ENCODE results near the gene HMOX1. TPM values are rescaled to one million over a fixed set of nuclear protein-coding genes. Genes with fewer than 3 reads are reported as not detected.

Gene HMOX1
- total RNA-seq, 1 experiment from 2014 or later: 12.1 TPM

- TF ChIP-seq SP1 (CRISPR knock-in tag; conservative IDR thresholded peaks at IDR 0.05) (no peak), TCF7 (CRISPR knock-in tag; IDR thresholded peaks at IDR 0.05; ENCODE audit: low read depth) (no peak)
These were observed 45.9 kb downstream of the HMOX1 start (continued) for GRCh38 chr22:35426801-35427140.

GRCh38 chr22:35430897-35431322 is 50.0 kb downstream of the HMOX1 start:
- ATAC-seq: peak; percentile 81
- peak; percentile 93 for DNase-seq (ENCODE audit: low spot score)
- H3K4me3 Mint-ChIP-seq: no peak overlapping the region
- POLR2A ChIA-PET: interaction anchor here (0.7 to 1.1 kb wide), 5 partner anchors 9 to 134 kb away, joined by 3 to 5 read pairs (median 4); no protein-coding TSS in a partner anchor
- CTCF ChIA-PET: interaction anchor here (0.6 to 2.6 kb wide), 57 partner anchors 10 to 484 kb away, joined by 3 to 30 read pairs (median 4); partner anchors contain the start of genes HMOX1, RASD2 and TOM1
- H3K36me3 Mint-ChIP-seq: peaks cover 48% of the 10 kb centered on the region
- peaks cover 12% of the 10 kb centered on the region for H3K9me3 Mint-ChIP-seq
- H3K27ac Mint-ChIP-seq: no peak overlapping the region
- peaks cover 11% of the 10 kb centered on the region for H3K4me1 Mint-ChIP-seq
- H3K27me3 Mint-ChIP-seq (ENCODE audit: low read depth): no peaks in the 10 kb centered on the region
- TF ChIP-seq CTCF (IDR thresholded peaks at IDR 0.05) (peak; percentile 97), ZNF423 (CRISPR knock-in tag; IDR thresholded peaks at IDR 0.05) (peak; percentile 96)
- TF ChIP-seq, protein P1, sequence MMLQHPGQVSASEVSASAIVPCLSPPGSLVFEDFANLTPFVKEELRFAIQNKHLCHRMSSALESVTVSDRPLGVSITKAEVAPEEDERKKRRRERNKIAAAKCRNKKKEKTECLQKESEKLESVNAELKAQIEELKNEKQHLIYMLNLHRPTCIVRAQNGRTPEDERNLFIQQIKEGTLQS (CRISPR knock-in tag; conservative IDR thresholded peaks at IDR 0.05): no peak
- TF ChIP-seq, protein P2, sequence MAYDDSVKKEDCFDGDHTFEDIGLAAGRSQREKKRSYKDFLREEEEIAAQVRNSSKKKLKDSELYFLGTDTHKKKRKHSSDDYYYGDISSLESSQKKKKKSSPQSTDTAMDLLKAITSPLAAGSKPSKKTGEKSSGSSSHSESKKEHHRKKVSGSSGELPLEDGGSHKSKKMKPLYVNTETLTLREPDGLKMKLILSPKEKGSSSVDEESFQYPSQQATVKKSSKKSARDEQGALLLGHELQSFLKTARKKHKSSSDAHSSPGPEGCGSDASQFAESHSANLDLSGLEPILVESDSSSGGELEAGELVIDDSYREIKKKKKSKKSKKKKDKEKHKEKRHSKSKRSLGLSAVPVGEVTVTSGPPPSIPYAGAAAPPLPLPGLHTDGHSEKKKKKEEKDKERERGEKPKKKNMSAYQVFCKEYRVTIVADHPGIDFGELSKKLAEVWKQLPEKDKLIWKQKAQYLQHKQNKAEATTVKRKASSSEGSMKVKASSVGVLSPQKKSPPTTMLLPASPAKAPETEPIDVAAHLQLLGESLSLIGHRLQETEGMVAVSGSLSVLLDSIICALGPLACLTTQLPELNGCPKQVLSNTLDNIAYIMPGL (CRISPR knock-in tag; IDR thresholded peaks at IDR 0.05): 0 out of 2 replicates have a peak, but pooled peaks have one; percentile 35

DNA sequence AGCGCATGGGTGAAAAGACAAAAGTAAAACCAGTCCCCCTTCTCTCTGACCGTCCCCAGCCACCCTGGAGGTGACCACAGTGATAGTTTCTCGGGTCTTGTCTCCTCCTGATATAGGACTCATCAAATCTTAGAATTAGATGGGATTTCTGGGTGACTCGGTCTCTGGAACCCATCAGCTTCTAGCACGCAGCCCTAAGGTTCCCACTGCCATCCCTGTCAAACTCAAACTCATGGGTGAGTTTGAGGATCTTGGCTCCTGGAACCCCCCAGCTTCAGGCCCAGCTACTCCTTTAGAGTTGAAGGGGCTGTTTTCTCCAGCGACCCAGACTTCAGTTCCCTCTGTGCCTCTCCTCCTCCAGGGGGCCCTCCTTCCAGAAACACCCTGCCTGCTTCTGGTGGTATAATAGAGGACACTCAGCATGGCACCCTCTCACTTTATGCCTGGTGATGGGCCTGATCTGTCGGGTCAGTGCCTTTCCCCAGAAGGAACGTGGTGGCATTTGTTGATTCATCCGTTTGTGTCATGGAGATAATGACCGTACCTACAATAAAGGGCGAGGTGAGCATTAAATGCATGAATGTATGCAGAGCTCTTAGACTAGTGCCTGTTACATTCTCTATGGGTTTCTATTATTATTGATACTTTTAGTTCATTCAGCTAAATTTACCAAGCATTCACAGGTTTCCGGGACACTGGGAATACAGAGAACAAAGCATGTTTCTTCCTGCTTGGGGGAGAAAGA is 50.8 kb downstream of the HMOX1 start:
- ATAC-seq: no peak
- H3K27me3 Mint-ChIP-seq (ENCODE audit: low read depth): no peaks in the 10 kb centered on the region
- H3K4me3 Mint-ChIP-seq: no peak overlapping the region
- H3K9me3 Mint-ChIP-seq: peaks cover 12% of the 10 kb centered on the region
- DNase-seq (ENCODE audit: low spot score): no peak
- no peak overlapping the region for H3K27ac Mint-ChIP-seq
- H3K4me1 Mint-ChIP-seq: peaks cover 5% of the 10 kb centered on the region
- ChIA-PET POLR2A (interaction anchor here (0.6 to 1.1 kb wide), 2 partner anchors 29 to 133 kb away, joined by 3 read pairs; no protein-coding TSS in a partner anchor), CTCF (interaction anchor here (0.6 to 2.6 kb wide), 48 partner anchors 10 to 484 kb away, joined by 3 to 30 read pairs (median 4); partner anchors contain the start of genes HMOX1, RASD2 and TOM1)
- peaks cover 50% of the 10 kb centered on the region for H3K36me3 Mint-ChIP-seq
- TF ChIP-seq ZNF263 (CRISPR knock-in tag; IDR thresholded peaks at IDR 0.05; ENCODE audit: low read depth) (no peak), NR1H2 (CRISPR knock-in tag; IDR thresholded peaks at IDR 0.05) (no peak), FOXK1 (CRISPR knock-in tag; IDR thresholded peaks at IDR 0.05) (no peak), GABPB1 (CRISPR knock-in tag; IDR thresholded peaks at IDR 0.05) (no peak), NR3C1 (CRISPR knock-in tag; conservative IDR thresholded peaks at IDR 0.05; ENCODE audit: low read depth) (no peak), TEAD4 (CRISPR knock-in tag; IDR thresholded peaks at IDR 0.05) (no peak), ZNF416 (CRISPR knock-in tag; IDR thresholded peaks at IDR 0.05) (no peak), NFATC4 (CRISPR knock-in tag; IDR thresholded peaks at IDR 0.05) (no peak), ZNF138 (CRISPR knock-in tag; conservative IDR thresholded peaks at IDR 0.05) (no peak), ZNF671 (CRISPR knock-in tag; IDR thresholded peaks at IDR 0.05) (no peak)
- TF ChIP-seq, protein P3, sequence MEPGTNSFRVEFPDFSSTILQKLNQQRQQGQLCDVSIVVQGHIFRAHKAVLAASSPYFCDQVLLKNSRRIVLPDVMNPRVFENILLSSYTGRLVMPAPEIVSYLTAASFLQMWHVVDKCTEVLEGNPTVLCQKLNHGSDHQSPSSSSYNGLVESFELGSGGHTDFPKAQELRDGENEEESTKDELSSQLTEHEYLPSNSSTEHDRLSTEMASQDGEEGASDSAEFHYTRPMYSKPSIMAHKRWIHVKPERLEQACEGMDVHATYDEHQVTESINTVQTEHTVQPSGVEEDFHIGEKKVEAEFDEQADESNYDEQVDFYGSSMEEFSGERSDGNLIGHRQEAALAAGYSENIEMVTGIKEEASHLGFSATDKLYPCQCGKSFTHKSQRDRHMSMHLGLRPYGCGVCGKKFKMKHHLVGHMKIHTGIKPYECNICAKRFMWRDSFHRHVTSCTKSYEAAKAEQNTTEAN (CRISPR knock-in tag; IDR thresholded peaks at IDR 0.05): no peak
- TF ChIP-seq, protein P4, sequence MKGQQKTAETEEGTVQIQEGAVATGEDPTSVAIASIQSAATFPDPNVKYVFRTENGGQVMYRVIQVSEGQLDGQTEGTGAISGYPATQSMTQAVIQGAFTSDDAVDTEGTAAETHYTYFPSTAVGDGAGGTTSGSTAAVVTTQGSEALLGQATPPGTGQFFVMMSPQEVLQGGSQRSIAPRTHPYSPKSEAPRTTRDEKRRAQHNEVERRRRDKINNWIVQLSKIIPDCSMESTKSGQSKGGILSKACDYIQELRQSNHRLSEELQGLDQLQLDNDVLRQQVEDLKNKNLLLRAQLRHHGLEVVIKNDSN (CRISPR knock-in tag; IDR thresholded peaks at IDR 0.05): no peak
- TF ChIP-seq, protein P5, sequence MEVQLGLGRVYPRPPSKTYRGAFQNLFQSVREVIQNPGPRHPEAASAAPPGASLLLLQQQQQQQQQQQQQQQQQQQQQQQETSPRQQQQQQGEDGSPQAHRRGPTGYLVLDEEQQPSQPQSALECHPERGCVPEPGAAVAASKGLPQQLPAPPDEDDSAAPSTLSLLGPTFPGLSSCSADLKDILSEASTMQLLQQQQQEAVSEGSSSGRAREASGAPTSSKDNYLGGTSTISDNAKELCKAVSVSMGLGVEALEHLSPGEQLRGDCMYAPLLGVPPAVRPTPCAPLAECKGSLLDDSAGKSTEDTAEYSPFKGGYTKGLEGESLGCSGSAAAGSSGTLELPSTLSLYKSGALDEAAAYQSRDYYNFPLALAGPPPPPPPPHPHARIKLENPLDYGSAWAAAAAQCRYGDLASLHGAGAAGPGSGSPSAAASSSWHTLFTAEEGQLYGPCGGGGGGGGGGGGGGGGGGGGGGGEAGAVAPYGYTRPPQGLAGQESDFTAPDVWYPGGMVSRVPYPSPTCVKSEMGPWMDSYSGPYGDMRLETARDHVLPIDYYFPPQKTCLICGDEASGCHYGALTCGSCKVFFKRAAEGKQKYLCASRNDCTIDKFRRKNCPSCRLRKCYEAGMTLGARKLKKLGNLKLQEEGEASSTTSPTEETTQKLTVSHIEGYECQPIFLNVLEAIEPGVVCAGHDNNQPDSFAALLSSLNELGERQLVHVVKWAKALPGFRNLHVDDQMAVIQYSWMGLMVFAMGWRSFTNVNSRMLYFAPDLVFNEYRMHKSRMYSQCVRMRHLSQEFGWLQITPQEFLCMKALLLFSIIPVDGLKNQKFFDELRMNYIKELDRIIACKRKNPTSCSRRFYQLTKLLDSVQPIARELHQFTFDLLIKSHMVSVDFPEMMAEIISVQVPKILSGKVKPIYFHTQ (CRISPR knock-in tag; IDR thresholded peaks at IDR 0.05): no peak
- TF ChIP-seq, protein P2 (CRISPR knock-in tag; IDR thresholded peaks at IDR 0.05): no peak
- TF ChIP-seq, protein P6, sequence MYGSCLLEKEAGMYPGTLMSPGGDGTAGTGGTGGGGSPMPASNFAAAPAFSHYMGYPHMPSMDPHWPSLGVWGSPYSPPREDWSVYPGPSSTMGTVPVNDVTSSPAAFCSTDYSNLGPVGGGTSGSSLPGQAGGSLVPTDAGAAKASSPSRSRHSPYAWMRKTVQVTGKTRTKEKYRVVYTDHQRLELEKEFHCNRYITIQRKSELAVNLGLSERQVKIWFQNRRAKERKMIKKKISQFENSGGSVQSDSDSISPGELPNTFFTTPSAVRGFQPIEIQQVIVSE (CRISPR knock-in tag; IDR thresholded peaks at IDR 0.05; ENCODE audit: borderline replicate concordance): no peak

Measured in WTC11 (cell line).